GM15510 (cell line): ENCODE measurements around the gene RAMP2.

Source experiments
- POLR2A ChIP-seq: IDR thresholded peaks from 3 replicates; pipeline ENCODE4 v1.6.1; 2011; ENCODE audit warnings: borderline replicate concordance; ENCODE audit not compliant: insufficient read length; ENCODE audit errors: extremely low read depth

Gene RAMP2

DNA sequence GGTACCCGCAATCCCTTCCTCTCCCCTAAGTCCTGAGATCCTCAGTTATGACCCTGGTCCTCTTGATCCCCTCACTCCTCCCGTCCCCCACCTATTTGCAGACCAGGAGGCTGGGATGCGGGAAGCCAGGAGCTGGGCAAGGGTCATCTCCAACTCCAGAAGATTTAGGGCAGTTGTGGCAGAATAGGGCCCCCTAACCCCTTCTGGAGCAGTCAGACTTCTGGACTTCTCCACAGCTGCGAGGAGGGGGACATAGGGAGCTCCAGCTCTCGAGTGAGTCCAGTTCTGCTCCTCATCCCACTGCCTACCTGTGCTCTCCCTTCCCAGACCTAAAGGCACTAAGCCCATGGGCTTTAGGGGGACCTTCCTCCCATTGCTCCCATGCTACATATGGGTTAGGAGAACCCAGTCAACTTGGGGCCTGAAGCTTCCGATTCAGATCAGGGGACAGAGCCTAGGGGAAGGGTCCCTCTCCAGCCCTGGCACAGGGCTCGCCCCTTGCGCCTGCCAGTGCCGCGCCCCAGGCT, 20.7 kb downstream of the RAMP2 start:
- no peak for TF ChIP-seq POLR2A

DNA sequence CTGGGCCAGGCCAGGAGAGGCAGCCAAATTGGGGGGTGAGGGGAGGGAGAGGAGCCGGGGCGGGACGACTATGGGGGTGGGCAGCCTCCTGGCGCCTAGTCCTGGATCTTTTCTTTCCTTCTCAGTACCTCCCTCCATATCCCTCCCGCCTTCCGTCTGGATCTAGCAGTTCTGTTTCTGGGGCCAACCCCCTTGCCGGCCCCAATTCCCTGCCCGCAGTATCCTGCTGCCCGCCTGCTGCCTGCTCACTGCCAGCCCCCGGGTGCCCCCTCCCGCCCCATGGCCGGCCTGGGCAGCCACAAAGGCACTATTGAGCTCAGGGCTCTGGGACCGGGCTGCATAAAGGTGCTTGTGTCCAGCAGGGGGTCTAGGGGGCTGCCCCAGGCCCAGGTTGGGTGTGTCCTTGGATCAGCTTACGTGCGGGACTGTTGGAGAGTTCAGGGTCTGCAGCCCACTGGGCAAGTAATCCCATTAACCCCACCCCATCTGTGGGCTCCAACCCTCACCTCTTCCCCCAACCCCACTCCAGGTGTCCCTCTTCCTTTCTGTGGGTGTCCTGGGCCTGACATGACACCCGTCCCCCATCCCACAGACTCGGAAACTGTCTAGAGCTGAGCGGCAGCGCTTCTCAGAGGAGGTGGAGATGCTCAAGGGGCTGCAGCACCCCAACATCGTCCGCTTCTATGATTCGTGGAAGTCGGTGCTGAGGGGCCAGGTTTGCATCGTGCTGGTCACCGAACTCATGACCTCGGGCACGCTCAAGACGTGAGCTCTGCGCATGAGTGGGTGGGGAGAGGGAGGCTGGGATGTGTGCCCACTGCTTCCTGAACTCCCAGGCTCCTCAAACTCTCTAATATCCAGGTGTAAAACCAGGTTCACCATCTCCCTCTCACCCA, 21.4 kb downstream of the RAMP2 start:
- TF ChIP-seq POLR2A: no peak

DNA sequence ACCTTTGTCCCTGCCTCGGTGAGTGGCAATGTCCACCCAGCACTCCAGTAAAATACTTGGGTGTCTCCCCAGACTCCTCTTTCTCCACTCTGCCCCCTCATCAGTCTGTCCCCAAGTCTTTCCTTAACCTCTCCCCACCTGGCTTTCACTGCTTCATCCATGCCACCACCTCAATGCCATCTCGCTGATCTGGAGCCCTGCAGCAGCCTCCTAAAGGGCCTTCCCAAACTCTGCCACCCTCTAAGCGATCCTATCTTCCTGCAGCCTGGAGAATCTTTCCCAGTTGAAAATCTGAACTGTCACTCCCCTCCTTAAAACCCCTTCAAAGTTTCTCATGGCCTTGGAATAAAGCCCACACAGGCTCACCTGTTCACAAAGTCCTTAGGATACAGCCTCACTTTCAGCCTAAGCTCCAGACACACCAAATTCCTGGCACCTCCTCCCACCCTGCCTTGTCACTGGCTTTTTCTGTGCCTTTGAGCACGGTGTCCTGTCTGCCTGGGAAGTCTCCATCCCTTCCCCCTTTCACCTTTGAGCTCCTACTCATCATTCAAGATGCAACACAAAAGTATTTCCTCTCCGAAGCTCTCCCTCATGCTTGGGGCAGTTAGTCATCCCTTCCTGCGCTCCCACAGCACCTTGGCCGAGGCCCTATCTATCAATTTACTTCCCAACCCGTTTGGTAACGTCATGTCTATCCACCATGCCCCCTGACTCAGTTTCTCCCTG, 22.2 kb downstream of the RAMP2 start:
- TF ChIP-seq POLR2A: no peak

DNA sequence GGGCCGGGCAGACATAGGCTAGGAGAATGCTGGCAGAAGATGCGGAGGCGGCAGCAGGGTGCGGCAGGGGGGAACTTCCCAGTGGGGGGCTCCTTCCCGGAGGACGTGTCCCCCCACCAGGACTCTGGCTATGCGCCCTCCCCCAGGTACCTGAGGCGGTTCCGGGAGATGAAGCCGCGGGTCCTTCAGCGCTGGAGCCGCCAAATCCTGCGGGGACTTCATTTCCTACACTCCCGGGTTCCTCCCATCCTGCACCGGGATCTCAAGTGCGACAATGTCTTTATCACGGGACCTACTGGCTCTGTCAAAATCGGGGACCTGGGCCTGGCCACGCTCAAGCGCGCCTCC, 22.7 kb downstream of the RAMP2 start:
- TF ChIP-seq POLR2A: no peak

DNA sequence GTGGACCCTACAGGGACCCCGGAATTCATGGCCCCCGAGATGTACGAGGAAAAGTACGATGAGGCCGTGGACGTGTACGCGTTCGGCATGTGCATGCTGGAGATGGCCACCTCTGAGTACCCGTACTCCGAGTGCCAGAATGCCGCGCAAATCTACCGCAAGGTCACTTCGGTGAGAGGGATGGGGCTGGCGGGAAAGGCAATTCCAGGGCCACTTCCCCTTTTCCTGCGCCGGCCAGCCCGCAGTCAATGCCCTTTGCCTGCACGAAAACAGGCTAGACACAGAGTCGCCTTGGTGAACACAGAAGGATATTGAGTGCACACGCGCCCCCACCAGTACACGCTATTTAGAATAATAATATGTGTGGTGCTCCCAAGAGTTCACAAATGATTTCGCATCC, 23.4 kb downstream of the RAMP2 start:
- TF ChIP-seq POLR2A: no peak

DNA sequence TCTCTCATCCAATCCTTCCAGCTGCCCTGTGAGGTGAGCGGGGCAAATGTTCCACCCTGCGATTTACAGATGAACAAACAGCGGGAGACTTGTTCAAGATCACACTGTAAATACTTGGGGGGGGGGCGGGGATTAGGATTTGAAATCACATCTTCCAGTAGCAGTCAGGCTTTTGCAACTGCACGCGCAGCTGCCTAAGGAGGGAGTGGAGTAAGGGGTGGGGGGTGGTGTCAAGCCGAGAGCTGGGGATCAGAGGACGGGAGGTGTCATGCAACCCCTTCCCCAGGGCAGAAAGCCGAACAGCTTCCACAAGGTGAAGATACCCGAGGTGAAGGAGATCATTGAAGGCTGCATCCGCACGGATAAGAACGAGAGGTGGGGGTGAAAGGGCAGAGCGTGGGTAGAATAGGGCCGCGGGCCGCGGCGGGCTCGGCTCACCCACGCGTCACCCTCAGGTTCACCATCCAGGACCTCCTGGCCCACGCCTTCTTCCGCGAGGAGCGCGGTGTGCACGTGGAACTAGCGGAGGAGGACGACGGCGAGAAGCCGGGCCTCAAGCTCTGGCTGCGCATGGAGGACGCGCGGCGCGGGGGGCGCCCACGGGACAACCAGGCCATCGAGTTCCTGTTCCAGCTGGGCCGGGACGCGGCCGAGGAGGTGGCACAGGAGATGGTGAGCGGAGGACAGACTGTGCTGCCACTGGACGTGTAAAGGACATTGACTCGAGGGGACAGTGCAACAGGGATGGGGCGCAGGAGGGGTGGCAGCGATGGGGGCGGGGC, 24.0 kb downstream of the RAMP2 start:
- no peak for TF ChIP-seq POLR2A

DNA sequence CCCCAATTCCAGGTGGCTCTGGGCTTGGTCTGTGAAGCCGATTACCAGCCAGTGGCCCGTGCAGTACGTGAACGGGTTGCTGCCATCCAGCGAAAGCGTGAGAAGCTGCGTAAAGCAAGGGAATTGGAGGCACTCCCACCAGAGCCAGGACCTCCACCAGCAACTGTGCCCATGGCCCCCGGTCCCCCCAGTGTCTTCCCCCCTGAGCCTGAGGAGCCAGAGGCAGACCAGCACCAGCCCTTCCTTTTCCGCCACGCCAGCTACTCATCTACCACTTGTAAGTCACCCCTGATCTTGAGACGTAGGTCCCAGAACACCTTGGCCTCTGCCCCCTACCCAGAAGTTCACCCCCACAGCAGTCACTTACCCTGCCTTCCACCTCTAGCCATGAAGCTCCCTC, 26.2 kb downstream of the RAMP2 start:
- no peak for TF ChIP-seq POLR2A

DNA sequence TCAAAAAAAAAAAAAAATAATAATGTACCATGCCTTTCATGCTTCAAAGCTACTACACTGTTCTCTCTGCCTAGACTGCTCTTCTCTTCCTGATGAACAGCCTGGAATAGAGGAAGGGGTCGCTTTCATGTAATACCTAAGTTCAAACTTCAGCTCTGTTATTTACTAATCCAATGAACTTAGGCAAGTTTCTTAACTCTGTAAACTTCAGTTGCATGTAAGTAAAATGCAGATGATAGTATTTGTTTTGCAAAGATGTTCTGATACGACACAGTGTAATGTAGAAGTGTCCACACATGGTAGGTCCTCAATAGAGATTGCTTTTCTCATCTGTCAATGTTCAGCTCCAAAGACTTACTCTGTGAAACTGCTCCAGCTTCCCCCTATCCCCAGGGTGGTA, 30.9 kb downstream of the RAMP2 start:
- no peak for TF ChIP-seq POLR2A

DNA sequence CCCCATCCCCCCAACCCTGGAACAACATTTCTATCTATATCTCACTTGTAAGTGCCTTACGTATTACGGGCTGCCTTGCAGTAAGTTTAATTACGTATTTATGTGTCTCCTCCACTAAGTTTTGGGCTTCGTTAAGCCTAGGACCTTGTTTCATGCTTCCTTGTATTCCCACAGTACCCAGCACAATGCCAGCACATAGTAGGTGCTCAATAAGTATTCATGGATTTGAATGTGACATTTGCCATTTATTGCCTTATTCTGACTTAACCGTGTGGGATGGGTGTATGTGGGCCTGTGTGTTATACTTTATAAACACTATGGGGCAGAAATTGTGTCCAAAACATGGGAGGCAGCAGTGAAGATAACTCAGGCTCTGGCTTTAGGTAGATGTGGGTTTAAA, 31.5 kb downstream of the RAMP2 start:
- no peak for TF ChIP-seq POLR2A

DNA sequence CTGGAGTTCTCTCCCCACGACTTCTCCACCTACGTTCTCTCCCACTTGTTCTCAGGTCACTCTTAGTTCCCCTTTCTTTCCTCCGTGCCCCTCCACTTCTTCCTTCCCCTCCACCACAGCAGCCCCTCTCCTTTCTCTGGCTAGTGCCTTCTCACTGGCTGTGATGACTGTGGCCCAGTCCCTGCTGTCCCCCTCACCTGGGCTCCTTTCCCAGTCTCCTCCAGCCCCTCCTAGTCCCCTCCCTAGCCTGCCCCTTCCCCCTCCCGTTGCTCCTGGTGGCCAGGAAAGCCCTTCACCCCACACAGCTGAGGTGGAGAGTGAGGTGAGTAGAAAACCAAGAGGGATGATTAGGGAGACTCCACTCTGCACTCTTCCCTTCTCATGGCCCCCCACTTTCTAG, 34.0 kb downstream of the RAMP2 start:
- TF ChIP-seq POLR2A: no peak

DNA sequence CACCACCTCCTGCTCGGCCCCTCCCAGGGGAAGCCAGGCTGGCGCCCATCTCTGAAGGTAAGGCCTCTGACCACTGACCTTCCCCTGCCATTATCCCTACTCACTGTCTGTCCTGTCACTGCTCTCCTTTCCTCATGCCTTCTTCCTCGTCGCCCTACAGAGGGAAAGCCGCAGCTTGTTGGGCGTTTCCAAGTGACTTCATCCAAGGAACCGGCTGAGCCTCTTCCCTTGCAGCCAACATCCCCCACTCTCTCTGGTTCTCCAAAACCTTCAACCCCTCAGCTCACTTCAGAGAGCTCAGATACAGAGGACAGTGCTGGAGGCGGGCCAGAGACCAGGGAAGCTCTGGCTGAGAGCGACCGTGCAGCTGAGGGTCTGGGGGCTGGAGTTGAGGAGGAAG, 34.4 kb downstream of the RAMP2 start:
- no peak for TF ChIP-seq POLR2A

DNA sequence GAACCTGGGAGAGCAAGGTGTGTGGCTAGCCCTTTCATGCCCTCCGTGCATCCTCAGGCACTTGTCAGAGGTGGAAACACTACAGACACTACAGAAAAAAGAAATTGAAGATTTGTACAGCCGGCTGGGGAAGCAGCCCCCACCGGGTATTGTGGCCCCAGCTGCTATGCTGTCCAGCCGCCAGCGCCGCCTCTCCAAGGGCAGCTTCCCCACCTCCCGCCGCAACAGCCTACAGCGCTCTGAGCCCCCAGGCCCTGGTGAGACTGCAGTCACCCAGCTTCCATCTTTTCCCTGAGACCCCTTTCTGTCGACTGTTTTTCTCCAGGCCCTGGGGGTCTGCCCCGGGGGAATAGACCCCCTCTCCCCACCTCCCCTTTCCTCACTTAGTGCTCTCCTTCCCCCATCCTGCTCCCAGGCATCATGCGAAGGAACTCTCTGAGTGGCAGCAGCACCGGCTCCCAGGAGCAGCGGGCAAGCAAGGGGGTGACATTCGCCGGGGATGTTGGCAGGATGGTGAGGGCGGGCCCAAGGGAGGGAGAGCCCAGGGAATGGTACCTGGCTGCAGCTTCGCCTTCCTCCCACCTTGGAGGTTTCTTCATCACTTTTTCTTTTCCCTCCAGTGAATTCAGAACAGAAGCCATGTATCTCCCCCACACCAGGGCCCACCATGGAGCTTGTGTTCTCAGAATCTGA, 35.2 kb downstream of the RAMP2 start:
- no peak for TF ChIP-seq POLR2A

DNA sequence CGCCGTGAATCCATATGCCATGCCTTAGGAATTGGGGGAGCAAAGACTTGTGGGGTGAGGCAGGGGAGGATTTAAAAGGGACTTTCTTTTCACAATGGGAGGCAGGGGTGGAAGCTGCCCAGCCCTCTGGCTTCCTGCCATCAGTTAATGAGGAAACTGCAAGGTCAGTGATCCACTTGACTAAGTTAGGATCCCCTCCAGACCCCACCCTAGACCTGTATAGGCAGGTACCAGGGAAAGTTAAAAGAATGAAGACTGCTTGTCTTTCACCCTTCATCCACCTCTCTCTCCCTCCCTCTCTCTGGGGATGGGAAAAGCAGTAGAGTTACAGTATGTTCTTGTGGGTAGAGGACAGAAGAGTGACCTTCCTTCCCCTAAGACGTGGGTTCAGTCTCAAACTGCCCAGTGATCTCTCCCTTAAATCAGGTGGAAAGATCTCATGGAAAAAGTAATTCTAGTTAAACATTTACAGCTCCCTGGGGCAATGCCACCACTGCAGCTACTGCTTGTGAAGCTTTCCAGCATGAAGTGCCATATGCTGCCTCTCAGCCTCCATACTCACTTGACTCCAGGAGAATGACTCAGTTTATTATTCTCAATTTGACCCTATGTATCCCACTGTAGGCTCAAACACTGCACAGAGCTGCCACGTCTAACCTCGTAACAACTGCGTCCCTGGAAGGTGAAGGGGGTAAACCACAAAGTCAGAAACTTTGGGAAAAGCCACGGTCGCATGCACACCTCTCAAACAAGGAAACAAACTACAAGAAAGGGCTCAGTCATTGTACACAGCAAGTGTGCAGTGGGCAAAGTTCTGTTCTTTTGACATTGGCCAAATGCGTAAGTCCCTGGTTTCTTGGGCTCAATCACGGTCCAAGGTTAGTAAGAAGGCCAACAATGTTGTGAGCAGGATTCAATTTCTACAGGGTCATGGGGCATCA, 36.3 kb downstream of the RAMP2 start:
- TF ChIP-seq POLR2A: no peak

DNA sequence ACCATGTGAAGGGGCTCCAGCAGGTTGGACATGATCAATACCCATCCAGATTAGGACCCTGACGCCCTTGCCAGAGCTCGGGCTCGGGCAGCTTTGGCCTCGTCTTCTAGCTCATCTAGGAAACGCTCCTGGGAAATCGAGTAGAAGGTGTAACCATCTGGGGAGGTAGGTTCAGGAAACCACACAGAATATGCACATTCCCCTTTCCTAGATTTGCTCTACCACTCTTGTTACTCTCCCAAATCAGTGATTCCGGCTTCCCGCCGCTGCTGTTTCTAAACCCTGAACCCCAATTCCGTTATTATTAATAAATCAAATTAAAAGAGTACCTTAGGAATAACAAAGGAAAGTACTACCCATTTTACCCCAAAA, 37.0 kb downstream of the RAMP2 start:
- no peak for TF ChIP-seq POLR2A
